ENCODE measurements around the gene LMF1. TPM values are rescaled to one million over a fixed set of nuclear protein-coding genes. Genes with fewer than 3 reads are reported as not detected.

Gene LMF1
- total and polyA plus RNA-seq, 2 of the 4 experiments (the other 2 are of a cell fraction) = 7.7 to 13.1 TPM

DNA sequence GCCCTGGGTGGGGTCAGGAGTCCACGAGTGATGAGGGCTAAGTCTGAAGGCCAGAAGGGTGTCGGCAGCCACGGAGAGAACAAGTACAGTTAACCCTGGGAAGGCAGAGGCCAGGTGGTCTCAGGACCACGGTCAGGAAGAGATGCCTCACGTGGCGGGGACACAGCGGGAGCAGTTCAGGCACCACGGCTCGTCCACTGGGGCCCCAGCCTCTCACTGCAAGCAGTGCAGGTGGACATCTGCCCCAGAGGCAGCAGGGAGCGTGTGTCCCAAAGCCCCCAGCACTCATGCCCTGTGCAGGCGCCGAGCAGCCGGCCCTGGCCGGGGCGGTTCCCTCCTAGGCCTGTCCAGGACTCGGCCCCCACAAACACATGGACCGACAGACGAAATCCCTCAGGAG lies 4.7 kb downstream of the LMF1 start:
- no peak overlapping the region for H2BK20ac ChIP-seq (ENCODE audit: low read depth, low read length)
- H3K27me3 ChIP-seq (ENCODE audit: control insufficient read depth, insufficient read depth, low read length) = no peaks in the 10 kb centered on the region
- no peak overlapping the region for H3K23ac ChIP-seq (ENCODE audit: low read depth, low read length)
- dilution Hi-C loops (cut with HindIII; ENCODE audit: low sequenced_read_pairs, unreplicated experiment) = no loop called here
- H2AK9ac ChIP-seq (replicated peaks; ENCODE audit: low read depth, low read length, poor library complexity) = no peak overlapping the region
- no peak overlapping the region for H3K4me2 ChIP-seq (ENCODE audit: low read depth, low read length)
- peaks cover 7% of the 10 kb centered on the region; the same call in 1 of the 2 replicates for H3K9me3 ChIP-seq (ENCODE audit: control insufficient read depth, insufficient read depth, low read length)
- H2BK15ac ChIP-seq (ENCODE audit: low read depth, low read length) = no peak overlapping the region
- H3K27ac ChIP-seq (ENCODE audit: insufficient read depth, low read length) = no peak overlapping the region
- H4K5ac ChIP-seq (ENCODE audit: low read depth, low read length) = no peak overlapping the region
- no TSS peak for BruUV-seq (replicated peaks)
- H2BK5ac ChIP-seq (ENCODE audit: low read depth, low read length, poor library complexity, severe bottlenecking) = no peak overlapping the region
- H3K9me1 ChIP-seq (ENCODE audit: insufficient read depth, low read length) = peaks cover 7% of the 10 kb centered on the region
- H4K91ac ChIP-seq (ENCODE audit: insufficient read depth, low read depth, low read length) = no peak overlapping the region
- ChIA-PET CTCF (no interaction called here), POLR2A (ENCODE audit: unreplicated experiment) (no interaction called here)
- no peak for DNase-seq
- 0 out of 2 replicates have a peak, but pooled peaks cover 7% of the 10 kb centered on the region for H4K20me1 ChIP-seq (ENCODE audit: insufficient read depth, low read length)
- no peak overlapping the region for H2AK5ac ChIP-seq (ENCODE audit: low read depth, low read length)
- no peak overlapping the region for H3K9ac ChIP-seq (ENCODE audit: low read depth, low read length)
- intact Hi-C loops (cut with micrococcal nuclease) = no loop called here
- in situ Hi-C loops (cut with MboI; ENCODE audit: low sequenced_read_pairs) = no loop called here
- peaks cover 8% of the 10 kb centered on the region for H3K4me1 ChIP-seq (ENCODE audit: control insufficient read depth, insufficient read depth, low read length)
- no peak overlapping the region for H3K4me3 ChIP-seq (ENCODE audit: insufficient read depth, low read depth, low read length)
- WGBS, 2 experiments (ENCODE audit: extremely low coverage in 2 of 2, insufficient read length in 1 of 2) = 95% methylated on average over 17 of the region's 18 CpGs; no CpG with 5 or more reads in 1 of the 2 experiments
- no peak overlapping the region for H3K56ac ChIP-seq (ENCODE audit: extremely low read depth, insufficient read depth, low read length)
- H3K79me1 ChIP-seq (ENCODE audit: low read depth in 1 of 2, low read length in 2 of 2) = peaks cover 14 to 15% of the 10 kb centered on the region in 2 experiments
- H2BK120ac ChIP-seq (ENCODE audit: low read depth, low read length) = no peak overlapping the region
- H3K18ac ChIP-seq (ENCODE audit: low read depth, low read length) = no peak overlapping the region
- no peak overlapping the region for H3K14ac ChIP-seq (replicated peaks; ENCODE audit: low read depth, low read length)
- TF ChIP-seq MXI1 (IDR thresholded peaks at IDR 0.05; ENCODE audit: borderline replicate concordance, low read depth, low read length) (no peak), BHLHE40 (IDR thresholded peaks at IDR 0.05; ENCODE audit: low read depth, low read length) (no peak), RAD21 (IDR thresholded peaks at IDR 0.05; ENCODE audit: low read length) (no peak), CHD1 (IDR thresholded peaks at IDR 0.05; ENCODE audit: low read depth, low read length) (no peak), MAZ (IDR thresholded peaks at IDR 0.05; ENCODE audit: borderline replicate concordance, low read depth, low read length) (no peak), FOS (IDR thresholded peaks at IDR 0.05; ENCODE audit: low read depth, low read length) (no peak), RFX5 (IDR thresholded peaks at IDR 0.05; ENCODE audit: low read depth, low read length) (no peak), CEBPB (IDR thresholded peaks at IDR 0.05; ENCODE audit: low read depth, low read length) (no peak), POLR2A (IDR thresholded peaks at IDR 0.05; ENCODE audit: low read depth, low read length) (no peak), MAFK (IDR thresholded peaks at IDR 0.05; ENCODE audit: low read depth, low read length) (no peak), SMC3 (IDR thresholded peaks at IDR 0.05; ENCODE audit: low read depth, low read length) (no peak), NFE2L2 (IDR thresholded peaks at IDR 0.05; ENCODE audit: low read depth, low read length) (no peak), RCOR1 (IDR thresholded peaks at IDR 0.05; ENCODE audit: insufficient replicate concordance, low read length) (no peak)
- TF ChIP-seq, protein P1, sequence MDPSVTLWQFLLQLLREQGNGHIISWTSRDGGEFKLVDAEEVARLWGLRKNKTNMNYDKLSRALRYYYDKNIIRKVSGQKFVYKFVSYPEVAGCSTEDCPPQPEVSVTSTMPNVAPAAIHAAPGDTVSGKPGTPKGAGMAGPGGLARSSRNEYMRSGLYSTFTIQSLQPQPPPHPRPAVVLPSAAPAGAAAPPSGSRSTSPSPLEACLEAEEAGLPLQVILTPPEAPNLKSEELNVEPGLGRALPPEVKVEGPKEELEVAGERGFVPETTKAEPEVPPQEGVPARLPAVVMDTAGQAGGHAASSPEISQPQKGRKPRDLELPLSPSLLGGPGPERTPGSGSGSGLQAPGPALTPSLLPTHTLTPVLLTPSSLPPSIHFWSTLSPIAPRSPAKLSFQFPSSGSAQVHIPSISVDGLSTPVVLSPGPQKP (IDR thresholded peaks at IDR 0.05; ENCODE audit: borderline replicate concordance, low read depth, low read length) = no peak
- TF ChIP-seq, protein P2, sequence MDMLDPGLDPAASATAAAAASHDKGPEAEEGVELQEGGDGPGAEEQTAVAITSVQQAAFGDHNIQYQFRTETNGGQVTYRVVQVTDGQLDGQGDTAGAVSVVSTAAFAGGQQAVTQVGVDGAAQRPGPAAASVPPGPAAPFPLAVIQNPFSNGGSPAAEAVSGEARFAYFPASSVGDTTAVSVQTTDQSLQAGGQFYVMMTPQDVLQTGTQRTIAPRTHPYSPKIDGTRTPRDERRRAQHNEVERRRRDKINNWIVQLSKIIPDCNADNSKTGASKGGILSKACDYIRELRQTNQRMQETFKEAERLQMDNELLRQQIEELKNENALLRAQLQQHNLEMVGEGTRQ (IDR thresholded peaks at IDR 0.05; ENCODE audit: low read depth, low read length) = no peak
- TF ChIP-seq, protein P3, sequence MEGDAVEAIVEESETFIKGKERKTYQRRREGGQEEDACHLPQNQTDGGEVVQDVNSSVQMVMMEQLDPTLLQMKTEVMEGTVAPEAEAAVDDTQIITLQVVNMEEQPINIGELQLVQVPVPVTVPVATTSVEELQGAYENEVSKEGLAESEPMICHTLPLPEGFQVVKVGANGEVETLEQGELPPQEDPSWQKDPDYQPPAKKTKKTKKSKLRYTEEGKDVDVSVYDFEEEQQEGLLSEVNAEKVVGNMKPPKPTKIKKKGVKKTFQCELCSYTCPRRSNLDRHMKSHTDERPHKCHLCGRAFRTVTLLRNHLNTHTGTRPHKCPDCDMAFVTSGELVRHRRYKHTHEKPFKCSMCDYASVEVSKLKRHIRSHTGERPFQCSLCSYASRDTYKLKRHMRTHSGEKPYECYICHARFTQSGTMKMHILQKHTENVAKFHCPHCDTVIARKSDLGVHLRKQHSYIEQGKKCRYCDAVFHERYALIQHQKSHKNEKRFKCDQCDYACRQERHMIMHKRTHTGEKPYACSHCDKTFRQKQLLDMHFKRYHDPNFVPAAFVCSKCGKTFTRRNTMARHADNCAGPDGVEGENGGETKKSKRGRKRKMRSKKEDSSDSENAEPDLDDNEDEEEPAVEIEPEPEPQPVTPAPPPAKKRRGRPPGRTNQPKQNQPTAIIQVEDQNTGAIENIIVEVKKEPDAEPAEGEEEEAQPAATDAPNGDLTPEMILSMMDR (conservative IDR thresholded peaks at IDR 0.05; ENCODE audit: low read depth, low read length) = no peak
- no peak overlapping the region for H3K4ac ChIP-seq (ENCODE audit: low read depth, low read length)
- no peak for ATAC-seq (ENCODE audit: low read depth)
- H2AFZ ChIP-seq (replicated peaks; ENCODE audit: low read length, poor library complexity) = no peak overlapping the region
- no peak overlapping the region for H4K8ac ChIP-seq (ENCODE audit: low read depth in 2 of 2, low read length in 2 of 2)
- peaks cover 12% of the 10 kb centered on the region for H3K36me3 ChIP-seq (ENCODE audit: control insufficient read depth, insufficient read depth, low read length)
